Measurements from ENCODE around the gene EXPH5.
"Not testable (repeated sequence)": the region's sequence is repeated elsewhere in the genome, so short reads cannot be mapped to it uniquely, and the experiment has no call there.

The EXPH5 gene

DNA sequence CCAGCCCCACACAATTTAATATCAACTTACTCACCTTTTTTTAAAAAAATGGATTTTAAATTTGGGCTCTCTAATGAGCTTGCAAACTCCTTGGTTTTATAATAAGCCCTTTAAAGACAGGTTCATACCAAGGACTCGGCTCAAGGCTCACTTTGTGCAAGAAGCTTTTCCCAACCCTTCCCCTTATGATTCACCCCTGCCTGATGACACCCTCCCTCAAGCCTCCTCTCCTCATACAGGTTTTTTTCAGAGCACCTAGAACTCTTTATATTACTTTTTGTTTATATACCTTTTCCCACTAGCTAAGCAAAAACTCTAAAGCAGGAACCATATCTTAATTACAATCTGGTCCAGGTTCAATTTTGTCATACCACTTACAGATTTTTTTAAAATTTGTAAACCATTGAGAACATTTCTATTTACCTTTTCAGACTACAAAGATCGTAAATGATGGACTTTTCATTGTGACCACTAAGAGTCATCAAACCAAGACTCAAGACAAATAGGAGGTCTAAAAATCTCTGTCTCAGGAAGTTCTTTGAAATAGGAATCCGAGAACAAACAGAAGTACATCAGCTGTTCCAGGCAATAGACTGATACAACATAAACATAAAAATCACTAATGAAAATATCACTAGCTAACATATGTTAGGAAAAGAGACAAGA, 13.1 kb upstream of the EXPH5 start:
- DNase-seq (ENCODE audit: low read depth) = no peak
- no peak overlapping the region for H3K4me3 ChIP-seq (ENCODE audit: control insufficient read depth, low read depth, low read length)
- no peak for TF ChIP-seq CTCF (IDR thresholded peaks at IDR 0.05; ENCODE audit: control insufficient read depth, insufficient read depth, low read depth, low read length, missing control alignments)

GRCh38 chr11:108606070-108606469, 12.5 kb upstream of the EXPH5 start:
- DNase-seq (ENCODE audit: low read depth) = no peak
- no peak overlapping the region for H3K4me3 ChIP-seq (ENCODE audit: control insufficient read depth, low read depth, low read length)
- no peak for TF ChIP-seq CTCF (IDR thresholded peaks at IDR 0.05; ENCODE audit: control insufficient read depth, insufficient read depth, low read depth, low read length, missing control alignments)

DNA sequence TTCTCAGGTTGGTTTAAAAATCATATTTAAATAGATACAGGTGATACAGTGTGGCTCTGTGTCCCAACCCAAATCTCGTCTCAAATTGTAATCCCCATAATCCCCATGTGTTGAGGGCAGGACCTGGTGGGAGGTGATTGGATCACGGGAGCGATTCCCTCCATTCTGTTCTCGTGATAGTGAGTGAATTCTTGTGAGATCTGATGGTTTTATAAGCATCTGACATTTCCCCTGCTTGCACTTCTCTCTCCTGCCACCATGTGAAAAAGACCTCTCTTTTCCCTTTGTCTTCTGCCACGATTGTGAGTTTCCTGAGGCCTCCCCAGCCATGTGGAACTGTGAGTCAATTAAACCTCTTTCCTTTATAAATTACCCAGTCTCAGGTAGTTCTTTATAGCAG, 9.2 kb upstream of the EXPH5 start:
- H3K4me3 ChIP-seq (ENCODE audit: control insufficient read depth, low read depth, low read length); DNase-seq (ENCODE audit: low read depth): not testable (repeated sequence)

GRCh38 chr11:108601150-108601549, 7.6 kb upstream of the EXPH5 start:
- DNase-seq (ENCODE audit: low read depth) = no peak
- H3K4me3 ChIP-seq (ENCODE audit: control insufficient read depth, low read depth, low read length) = no peak overlapping the region
- no peak for TF ChIP-seq CTCF (IDR thresholded peaks at IDR 0.05; ENCODE audit: control insufficient read depth, insufficient read depth, low read depth, low read length, missing control alignments)

GRCh38 chr11:108599978-108600377, 6.4 kb upstream of the EXPH5 start:
- H3K4me3 ChIP-seq (ENCODE audit: control insufficient read depth, low read depth, low read length) = no peak overlapping the region
- TF ChIP-seq CTCF (IDR thresholded peaks at IDR 0.05; ENCODE audit: control insufficient read depth, insufficient read depth, low read depth, low read length, missing control alignments) = no peak
- no peak for DNase-seq (ENCODE audit: low read depth)

DNA sequence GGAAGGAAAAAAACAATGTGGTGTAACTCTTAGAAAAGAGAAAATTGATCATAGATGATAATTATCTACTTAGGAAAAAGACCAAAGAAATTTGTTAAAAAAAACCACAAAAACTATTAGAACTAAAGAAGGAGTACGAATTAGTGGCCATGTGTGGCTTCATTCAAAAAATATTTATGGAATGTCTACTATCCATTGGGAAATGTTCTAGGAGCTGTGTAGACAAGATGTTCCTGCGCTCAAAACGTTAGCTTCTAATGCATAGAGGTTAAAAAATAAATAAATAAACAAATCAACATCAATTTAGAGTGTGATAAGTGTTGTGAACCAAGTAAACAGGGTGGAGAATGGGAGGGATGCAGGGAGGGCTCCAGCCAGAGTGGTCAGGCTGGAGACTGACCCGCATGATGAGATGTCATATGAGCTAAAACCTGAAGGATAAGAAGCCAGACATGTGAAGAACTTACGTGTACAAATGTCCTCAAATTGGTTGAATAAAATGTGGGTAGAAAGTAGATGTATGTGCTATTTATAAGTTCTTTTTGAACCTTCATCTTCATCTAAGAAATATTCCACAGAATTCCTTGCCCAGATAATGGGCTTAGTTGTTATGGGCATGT, 4.3 kb upstream of the EXPH5 start:
- DNase-seq (ENCODE audit: low read depth) = no peak
- H3K4me3 ChIP-seq (ENCODE audit: control insufficient read depth, low read depth, low read length) = no peak overlapping the region
- no peak for TF ChIP-seq CTCF (IDR thresholded peaks at IDR 0.05; ENCODE audit: control insufficient read depth, insufficient read depth, low read depth, low read length, missing control alignments)

- TF ChIP-seq CTCF (IDR thresholded peaks at IDR 0.05; ENCODE audit: control insufficient read depth, insufficient read depth, low read depth, low read length, missing control alignments) = no peak
- H3K4me3 ChIP-seq (ENCODE audit: control insufficient read depth, low read depth, low read length) = no peak overlapping the region
- DNase-seq (ENCODE audit: low read depth) = no peak
Measured at GRCh38 chr11:108596701-108597100, 3.1 kb upstream of the EXPH5 start.
